Stimulated activated naive B cell treated with anti-CD40 and anti-IgM and Interleukin-4, amounts not matched to agents 10 μg/mL and 1 μg/mL and 100 μg/mL, for 72 hours (primary cell): ENCODE results near the gene SFRP5.

ENCODE experiments used
- ATAC-seq, 2 donors: fragments of 150-1000 bp; cut with Tn5 transposase; replicated peaks; 2 replicates each; pipeline ENCODE4 v1.10.0; 2021; ENCODE audit warnings: moderate library complexity in 1 of 2
- DNase-seq: peaks from one replicate; pipeline ENCODE4 v3.0.0; 2021
- H3K27ac Mint-ChIP-seq: one replicate; pipeline ENCODE4 v1.8.0; 2022; ENCODE audit warnings: mild to moderate bottlenecking, mixed read lengths
- H3K27me3 Mint-ChIP-seq, 2 donors: one replicate each; pipeline ENCODE4 v1.8.0; 2022; ENCODE audit warnings: mixed read lengths in 2 of 2
- H3K36me3 Mint-ChIP-seq, 2 donors: one replicate each; pipeline ENCODE4 v1.8.0; 2022; ENCODE audit warnings: mixed read lengths in 2 of 2, mild to moderate bottlenecking in 1 of 2
- H3K4me1 Mint-ChIP-seq, 2 donors: one replicate each; pipeline ENCODE4 v1.8.0; 2022; ENCODE audit warnings: mixed read lengths in 2 of 2, mild to moderate bottlenecking in 1 of 2
- H3K4me3 Mint-ChIP-seq, 2 donors: one replicate each; pipeline ENCODE4 v1.8.0; 2022; ENCODE audit warnings: mild to moderate bottlenecking in 2 of 2, mixed read lengths in 2 of 2, moderate library complexity in 1 of 2
- H3K9me3 Mint-ChIP-seq, 2 donors: one replicate each; pipeline ENCODE4 v1.8.0; 2022; ENCODE audit warnings: mixed read lengths in 2 of 2, mild to moderate bottlenecking in 1 of 2

The SFRP5 gene

DNA sequence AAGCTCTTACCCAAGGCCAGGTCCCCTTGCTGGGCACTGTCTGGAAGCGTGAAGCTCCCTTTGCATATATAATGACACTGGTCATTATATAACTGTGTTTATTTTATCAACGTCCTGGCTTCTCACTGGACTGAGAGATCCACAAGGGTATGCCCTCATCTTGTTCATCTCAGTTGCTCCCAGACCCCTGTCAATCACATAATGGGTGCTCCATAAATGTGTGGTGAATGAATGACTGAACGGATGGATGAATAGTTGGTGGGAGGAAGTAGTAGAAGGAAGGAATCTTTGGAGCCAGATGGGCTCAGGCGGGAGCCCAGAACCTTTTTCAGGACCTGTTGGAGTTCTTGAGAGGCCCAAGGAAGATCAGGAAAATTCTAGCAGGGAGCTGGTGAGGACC lies 7.7 kb upstream of the SFRP5 start:
- Mint-ChIP-seq H3K36me3 (no peaks in the 10 kb centered on the region), H3K4me1 (peaks cover 2 to 6% of the 10 kb centered on the region in 2 donors), H3K27ac (no peak overlapping the region), H3K27me3 (no peaks in the 10 kb centered on the region), H3K4me3 (no peak overlapping the region), H3K9me3 (no peaks in the 10 kb centered on the region)
- DNase-seq (no peak), ATAC-seq (no peak)

DNA sequence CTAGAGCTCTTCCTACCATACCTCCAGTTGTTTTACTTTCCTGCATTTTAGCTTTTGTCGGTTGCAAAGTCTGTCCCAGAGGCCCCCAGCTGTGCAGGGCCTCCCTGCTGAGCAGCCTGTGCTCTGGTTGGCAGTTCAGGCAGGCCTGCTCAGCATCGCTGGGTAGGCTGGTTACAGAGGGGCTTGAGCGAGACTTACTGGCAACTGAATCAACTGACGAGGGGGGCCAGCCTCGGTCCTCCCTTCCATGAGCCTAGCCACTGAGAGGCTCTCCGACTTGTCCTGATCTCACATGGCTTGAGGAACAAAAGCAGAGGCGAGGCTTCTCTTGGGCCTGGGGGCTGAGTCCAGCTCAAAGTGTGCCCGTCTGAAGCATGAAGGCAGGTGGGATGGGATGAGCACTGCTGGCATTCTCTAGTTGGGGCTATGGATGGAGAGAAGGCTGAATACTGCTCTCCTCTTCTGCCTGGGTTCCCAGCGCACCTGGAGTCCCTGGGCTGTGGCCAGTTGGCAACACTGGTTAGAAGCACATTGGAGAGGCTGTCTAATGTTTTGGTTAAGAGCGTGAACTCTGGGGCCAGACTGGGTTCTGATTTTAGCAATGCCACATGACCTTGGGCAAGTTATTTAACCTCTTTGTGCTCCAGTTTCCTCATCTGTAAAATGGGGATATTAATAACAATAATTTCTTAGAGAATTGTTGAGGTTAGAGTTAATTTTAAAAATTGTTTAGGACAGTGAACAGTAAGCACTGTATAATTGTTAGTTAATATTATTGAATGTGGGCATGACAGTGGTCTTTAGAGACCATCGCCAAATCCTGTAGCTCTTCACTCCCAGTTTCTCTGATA lies 6.9 kb upstream of the SFRP5 start:
- Mint-ChIP-seq H3K4me3 (no peak overlapping the region), H3K9me3 (no peaks in the 10 kb centered on the region), H3K4me1 (peaks cover 2 to 6% of the 10 kb centered on the region in 2 donors), H3K36me3 (no peaks in the 10 kb centered on the region), H3K27me3 (peaks cover 0 to 8% of the 10 kb centered on the region in 2 donors), H3K27ac (no peak overlapping the region)
- no peak for ATAC-seq
- DNase-seq: no peak

DNA sequence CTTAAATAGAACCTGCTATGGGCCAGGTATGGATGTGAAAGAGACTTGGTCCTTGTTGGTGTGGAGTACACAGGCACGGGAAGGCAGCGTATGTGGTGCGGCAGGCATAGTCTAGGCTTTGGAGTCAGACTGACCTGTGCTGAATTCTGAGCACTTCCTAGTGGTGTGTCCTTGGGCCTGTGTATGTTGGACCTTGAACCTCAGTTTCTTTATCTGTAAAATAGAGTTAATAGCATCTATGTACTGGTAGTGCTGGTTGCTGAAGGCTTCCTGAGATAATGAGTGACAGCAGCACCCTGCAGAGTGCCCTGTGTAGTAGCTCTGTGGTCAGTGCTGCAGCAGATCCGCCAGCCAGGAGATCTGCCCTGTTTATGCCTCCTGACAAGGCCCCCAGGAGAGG lies 5.3 kb upstream of the SFRP5 start:
- H3K9me3 Mint-ChIP-seq: no peaks in the 10 kb centered on the region
- peaks cover 4 to 9% of the 10 kb centered on the region in 2 donors for H3K4me1 Mint-ChIP-seq
- H3K27me3 Mint-ChIP-seq: peaks cover 11 to 23% of the 10 kb centered on the region in 2 donors
- no peak overlapping the region for H3K4me3 Mint-ChIP-seq
- DNase-seq (no peak), ATAC-seq (no peak)
- no peaks in the 10 kb centered on the region for H3K36me3 Mint-ChIP-seq
- H3K27ac Mint-ChIP-seq: no peak overlapping the region

DNA sequence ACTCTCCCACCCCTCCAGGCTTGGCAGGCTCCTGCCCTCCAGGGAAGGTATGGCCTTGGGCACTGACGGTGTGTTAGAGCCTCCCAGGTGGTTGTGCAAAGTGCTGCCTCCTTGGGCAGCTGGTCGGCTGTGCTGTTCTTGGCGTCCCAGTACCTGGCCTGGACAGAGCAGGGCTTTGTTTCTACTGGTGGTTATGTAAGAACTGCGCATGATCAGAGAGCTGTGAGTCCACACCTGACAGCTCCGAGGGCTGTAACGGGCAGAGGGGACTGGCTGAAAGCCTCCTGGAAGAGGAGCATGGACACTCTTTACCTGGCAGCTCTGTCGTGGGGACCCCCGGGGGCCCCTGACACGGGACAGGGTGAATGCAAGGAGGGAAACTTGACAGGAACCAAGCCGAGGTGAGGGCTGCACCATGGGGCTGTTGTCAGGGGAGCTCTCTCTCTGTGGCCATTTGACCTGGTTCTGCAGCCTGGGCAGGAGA lies 3.1 kb upstream of the SFRP5 start:
- no peaks in the 10 kb centered on the region for H3K36me3 Mint-ChIP-seq
- H3K4me1 Mint-ChIP-seq: peaks cover 13 to 20% of the 10 kb centered on the region in 2 donors
- ATAC-seq (no peak), DNase-seq (no peak)
- H3K4me3 Mint-ChIP-seq: no peak overlapping the region
- H3K27ac Mint-ChIP-seq: no peak overlapping the region
- peaks cover 30 to 44% of the 10 kb centered on the region in 2 donors for H3K27me3 Mint-ChIP-seq
- no peaks in the 10 kb centered on the region for H3K9me3 Mint-ChIP-seq

DNA sequence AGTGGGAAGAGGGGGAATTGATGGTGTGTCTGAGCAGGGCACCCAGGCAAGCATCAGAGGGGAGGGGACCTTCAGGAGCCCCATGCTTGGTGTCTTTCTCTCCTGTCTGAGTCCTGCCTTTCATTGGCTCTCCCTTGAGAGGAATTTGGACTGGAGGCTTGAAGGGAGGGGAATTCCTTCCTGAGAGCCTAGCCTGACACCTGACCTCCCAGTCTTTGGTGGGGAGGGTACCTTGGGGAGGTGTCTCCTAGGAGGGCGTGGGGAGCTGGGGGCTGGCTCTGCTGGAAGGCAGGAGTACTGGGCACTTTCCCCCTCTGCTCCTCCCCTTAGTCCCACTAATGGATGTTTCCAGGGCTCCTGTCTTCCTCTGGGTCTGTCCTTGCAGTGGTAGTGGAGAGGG lies 1.3 kb upstream of the SFRP5 start:
- H3K9me3 Mint-ChIP-seq: no peaks in the 10 kb centered on the region
- DNase-seq (no peak), ATAC-seq (no peak)
- no peak overlapping the region for H3K4me3 Mint-ChIP-seq
- H3K36me3 Mint-ChIP-seq: peaks cover 4 to 7% of the 10 kb centered on the region in 2 donors
- peaks cover 40 to 53% of the 10 kb centered on the region in 2 donors for H3K27me3 Mint-ChIP-seq
- H3K4me1 Mint-ChIP-seq: peaks cover 13 to 20% of the 10 kb centered on the region in 2 donors
- no peak overlapping the region for H3K27ac Mint-ChIP-seq

DNA sequence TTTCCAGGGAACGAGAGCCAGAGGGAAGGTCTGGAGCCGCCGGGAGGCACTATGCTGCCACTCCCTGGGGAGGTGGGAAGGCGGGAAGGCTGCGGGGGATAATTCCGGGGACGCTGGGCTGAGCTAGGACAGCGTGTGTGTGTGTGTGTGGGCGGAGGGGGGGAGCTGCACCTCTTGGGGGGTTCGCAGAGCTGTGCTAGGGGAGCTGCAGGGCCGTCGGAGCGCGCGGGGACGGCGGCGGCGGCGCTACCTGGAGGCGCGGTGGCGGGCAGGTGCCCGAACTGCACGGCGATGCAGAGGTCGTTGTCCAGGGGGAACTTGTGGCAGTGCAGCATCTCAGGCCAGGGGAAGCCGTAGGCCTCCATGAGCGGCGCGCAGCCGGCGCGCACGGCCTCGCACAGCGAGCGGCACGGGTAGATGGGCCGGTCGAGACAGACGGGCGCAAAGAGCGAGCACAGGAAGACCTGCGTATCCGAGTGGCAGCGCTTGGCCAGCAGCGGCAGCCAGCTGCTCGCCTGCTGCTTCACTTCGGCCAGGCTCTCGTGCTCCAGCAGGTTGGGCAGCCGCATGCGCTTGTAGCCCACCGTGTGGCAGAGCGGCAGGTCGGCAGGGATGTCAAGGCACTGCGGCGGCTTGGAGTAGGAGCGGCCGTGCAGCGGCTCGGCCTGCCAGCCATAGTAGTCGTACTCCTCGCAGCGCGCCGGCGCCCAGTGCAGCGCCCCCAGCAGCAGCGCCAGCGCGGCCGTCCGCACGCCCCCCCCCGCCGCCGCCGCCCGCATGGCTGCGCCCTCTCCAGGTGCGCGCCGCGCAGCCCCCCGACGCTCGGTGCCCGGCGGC lies 526 bp downstream of the SFRP5 start:
- Mint-ChIP-seq H3K4me3 (peak overlapping the region; percentile 56 to 65), H3K27me3 (peaks cover 41 to 53% of the 10 kb centered on the region in 2 donors)
- no peak for DNase-seq

DNA sequence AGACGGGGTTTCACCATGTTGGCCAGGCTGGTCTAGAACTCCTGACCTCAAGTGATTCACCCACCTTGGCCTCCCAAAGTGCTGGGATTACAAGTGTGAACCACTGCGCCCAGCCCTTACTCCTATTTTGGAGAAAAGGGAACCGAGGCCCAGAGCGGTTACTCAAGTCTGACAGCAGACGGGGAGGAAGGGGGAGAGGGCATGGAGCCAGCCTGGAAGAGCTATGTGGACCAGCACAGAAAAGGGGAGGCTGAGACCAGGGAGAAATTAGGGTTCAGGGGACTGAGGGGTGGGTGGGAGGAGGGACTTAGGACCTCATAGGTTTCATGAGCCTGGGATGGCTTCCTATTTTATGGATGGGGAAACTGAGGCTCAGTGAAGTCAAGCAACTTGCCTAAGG lies 1.5 kb downstream of the SFRP5 start:
- Mint-ChIP-seq H3K9me3 (no peaks in the 10 kb centered on the region), H3K4me3 (no peak overlapping the region)

More for the DNA sequence above, 526 bp downstream of the SFRP5 start:
- peaks cover 14 to 21% of the 10 kb centered on the region in 2 donors for H3K36me3 Mint-ChIP-seq
- peaks cover 15 to 20% of the 10 kb centered on the region in 2 donors for H3K4me1 Mint-ChIP-seq
- no peaks in the 10 kb centered on the region for H3K9me3 Mint-ChIP-seq
- no peak overlapping the region for H3K27ac Mint-ChIP-seq
- ATAC-seq: peak; percentile 44 to 47

DNA sequence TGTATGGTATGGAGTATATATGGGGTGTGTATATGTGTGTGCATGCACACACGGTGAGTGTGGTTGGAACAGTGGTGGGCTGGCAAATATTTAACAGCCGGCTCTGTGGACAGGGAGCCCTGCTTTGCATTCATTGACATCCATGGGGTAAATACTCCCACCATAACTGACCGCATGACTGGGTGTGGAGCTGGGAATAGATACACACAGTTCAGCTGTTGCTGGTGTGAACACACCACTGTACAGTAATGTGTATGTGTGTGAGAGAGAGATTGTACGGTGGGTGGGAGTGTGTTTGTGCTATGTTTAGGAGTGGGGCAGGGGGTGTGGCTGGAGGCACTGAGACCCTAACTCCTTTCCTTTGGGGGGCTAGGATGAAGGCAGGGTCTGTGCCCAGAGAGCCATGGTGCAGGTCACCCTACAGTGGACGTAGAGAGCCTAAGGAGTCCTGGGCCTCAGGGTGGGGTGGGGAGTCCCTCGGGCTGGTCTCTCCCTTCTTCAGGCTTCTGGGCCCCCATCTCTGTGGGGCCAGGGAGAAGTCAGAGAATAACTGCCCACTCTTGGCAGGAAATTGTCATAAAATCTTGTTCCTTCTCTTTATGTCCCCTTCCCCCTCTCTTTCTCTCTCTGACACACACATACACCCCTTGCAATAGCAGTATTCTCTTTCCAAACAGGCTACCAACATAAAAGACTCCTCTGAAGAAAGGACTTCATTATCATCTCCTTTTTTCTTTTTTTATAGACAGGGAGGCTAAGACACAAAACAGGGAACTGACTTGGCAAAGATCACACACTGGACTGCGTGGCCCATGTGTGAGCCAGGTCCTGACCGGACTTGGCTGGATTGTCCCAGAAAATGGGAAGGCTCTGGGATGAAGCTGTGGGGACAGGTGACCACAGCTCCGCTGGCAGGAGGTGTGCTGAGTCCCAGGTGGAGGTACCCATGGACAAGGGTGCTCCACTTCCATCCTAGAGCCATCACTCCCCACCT lies 3.2 kb downstream of the SFRP5 start:
- H3K9me3 Mint-ChIP-seq: no peaks in the 10 kb centered on the region

More for the DNA sequence above, 1.5 kb downstream of the SFRP5 start:
- Mint-ChIP-seq H3K36me3 (peaks cover 15 to 24% of the 10 kb centered on the region in 2 donors), H3K27me3 (peaks cover 41 to 53% of the 10 kb centered on the region in 2 donors), H3K27ac (no peak overlapping the region), H3K4me1 (peaks cover 15 to 20% of the 10 kb centered on the region in 2 donors)
- no peak for ATAC-seq
- no peak for DNase-seq

DNA sequence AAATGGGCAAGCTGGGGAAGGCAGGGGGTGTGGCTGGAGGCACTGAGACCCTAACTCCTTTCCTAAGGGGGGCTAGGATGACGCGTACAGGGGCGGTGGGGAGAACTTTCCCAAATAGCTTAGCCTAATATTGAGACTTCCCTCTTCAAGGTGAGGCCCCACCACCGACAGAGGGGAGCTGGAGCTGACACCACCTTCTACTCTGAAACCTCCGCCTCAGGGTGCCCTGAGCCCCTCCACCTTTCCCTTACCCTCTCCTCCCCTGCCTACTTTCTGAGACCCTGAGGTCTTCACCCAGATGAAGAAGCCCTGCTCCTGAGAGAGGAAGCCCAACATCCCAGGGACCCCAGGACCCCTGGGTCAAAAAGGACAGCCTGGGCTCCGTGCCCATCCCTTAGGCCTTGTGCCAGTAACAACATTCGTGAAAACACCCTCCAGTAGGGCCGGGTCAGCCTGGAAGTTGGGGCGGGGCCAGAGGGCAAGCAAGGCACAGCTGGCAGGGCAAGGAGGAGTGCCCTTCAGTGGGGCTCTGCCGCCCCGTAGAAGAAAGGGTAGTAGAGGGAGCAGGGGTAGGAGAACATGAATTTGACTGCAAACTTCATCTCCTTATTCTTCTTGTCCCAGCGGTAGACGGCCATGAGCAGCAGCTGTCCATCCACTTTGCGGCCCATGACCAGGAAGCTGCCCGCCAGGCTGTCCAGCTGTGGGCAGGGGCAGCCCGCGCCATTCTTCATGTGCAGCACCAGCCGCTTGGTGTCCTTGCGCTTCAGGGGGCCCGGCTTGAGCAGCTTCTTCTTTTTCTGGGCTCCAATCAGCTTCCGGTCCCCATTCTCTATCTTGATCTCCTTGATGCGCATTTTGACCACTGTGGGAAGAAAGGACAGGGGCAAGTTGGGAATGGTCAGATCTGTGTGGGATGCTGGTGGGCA lies 4.5 kb downstream of the SFRP5 start:
- Mint-ChIP-seq H3K36me3 (peaks cover 26 to 32% of the 10 kb centered on the region in 2 donors), H3K27me3 (peaks cover 31 to 32% of the 10 kb centered on the region in 2 donors), H3K9me3 (no peaks in the 10 kb centered on the region), H3K4me3 (no peak overlapping the region), H3K27ac (no peak overlapping the region), H3K4me1 (peaks cover 24 to 30% of the 10 kb centered on the region in 2 donors)
- DNase-seq: no peak
- no peak for ATAC-seq

More for the DNA sequence above, 3.2 kb downstream of the SFRP5 start:
- no peak overlapping the region for H3K4me3 Mint-ChIP-seq
- H3K4me1 Mint-ChIP-seq: peaks cover 24 to 32% of the 10 kb centered on the region in 2 donors
- ATAC-seq (no peak), DNase-seq (no peak)
- H3K27ac Mint-ChIP-seq: no peak overlapping the region
- peaks cover 24 to 29% of the 10 kb centered on the region in 2 donors for H3K36me3 Mint-ChIP-seq
- H3K27me3 Mint-ChIP-seq: peaks cover 41 to 45% of the 10 kb centered on the region in 2 donors

DNA sequence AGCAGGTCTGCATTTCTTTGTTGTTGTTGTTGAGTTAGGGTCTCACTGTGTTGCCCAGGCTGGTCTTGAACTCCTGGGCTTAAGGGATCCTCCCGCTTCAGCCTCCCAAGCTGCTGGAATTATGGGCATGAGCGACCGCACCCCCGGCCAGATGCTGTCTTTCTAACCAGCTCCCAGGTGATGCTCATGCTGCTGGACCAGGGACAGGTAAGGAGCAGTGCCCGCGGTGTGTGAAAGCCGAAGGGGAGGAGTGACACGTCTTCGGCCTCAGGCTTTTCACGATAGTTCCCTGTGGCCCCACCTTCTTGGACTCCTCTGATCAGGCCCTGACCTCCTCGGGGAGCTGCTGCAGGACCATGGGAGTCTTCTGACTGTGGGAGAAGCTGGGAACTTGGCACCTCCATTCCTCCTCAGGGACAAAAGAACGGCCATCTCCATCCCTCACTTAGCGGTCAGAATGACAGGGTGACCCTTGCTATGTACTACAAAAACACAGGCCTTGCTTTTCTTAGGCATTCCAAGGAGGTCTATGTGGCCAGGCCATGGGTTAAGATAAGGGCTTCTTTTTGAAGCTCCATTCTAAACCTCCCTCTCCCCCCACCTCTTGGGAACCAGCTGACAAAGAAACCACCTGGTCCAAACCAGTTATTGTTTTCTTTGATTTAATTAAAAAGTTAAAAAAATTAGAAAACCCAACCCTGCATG lies 5.5 kb downstream of the SFRP5 start:
- DNase-seq (no peak), ATAC-seq (no peak)
- Mint-ChIP-seq H3K27me3 (peaks cover 23 to 25% of the 10 kb centered on the region in 2 donors), H3K27ac (no peak overlapping the region), H3K4me1 (peaks cover 20 to 23% of the 10 kb centered on the region in 2 donors), H3K4me3 (no peak overlapping the region), H3K36me3 (peaks cover 33 to 40% of the 10 kb centered on the region in 2 donors), H3K9me3 (no peaks in the 10 kb centered on the region)

DNA sequence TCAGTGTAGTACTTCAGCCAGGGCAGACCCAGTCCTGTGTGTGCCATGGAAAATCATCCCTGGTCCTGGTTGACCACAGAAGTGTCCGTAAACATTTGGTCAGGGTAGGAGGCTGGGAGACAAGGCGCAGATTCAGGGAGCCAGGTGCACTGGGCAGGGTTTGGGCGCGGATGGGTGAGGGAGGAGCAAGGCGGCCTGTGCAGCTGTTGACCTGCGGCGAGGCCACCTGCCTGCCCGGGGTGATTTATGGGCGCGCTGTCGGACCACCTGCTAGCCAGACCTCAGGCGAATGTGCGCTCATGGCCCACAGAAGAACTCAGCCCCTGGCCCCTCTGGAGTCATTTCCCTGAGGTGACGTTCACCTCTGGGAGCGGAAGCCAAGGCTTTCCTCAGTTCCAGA lies 6.6 kb downstream of the SFRP5 start:
- Mint-ChIP-seq H3K36me3 (peaks cover 42 to 49% of the 10 kb centered on the region in 2 donors), H3K4me1 (peaks cover 12% of the 10 kb centered on the region in 2 donors), H3K9me3 (no peaks in the 10 kb centered on the region), H3K27ac (no peak overlapping the region), H3K27me3 (peaks cover 13 to 14% of the 10 kb centered on the region in 2 donors), H3K4me3 (no peak overlapping the region)
- no peak for ATAC-seq
- DNase-seq: no peak

DNA sequence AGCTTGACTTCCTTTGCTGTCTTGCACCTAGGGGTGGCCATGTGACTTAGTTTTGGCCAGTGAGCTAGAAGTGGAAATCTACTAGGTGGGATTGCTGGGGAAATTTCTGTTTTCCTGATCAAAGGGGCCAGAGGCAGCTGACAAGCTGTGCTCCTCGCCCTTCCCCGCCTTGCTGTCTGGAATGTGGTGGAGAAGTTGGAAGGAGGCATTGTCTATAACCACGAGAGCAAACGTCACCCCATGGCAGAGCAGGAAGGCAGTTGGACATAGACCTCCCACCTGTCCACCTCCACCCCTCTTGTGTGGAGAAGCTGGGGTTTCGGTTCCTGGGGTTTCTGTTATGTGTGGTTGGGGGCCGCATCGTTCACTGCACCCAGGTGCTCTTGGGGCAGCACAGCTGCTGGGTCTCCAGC lies 7.3 kb downstream of the SFRP5 start:
- H3K4me3 Mint-ChIP-seq: no peak overlapping the region

More for the DNA sequence above, 7.3 kb downstream of the SFRP5 start:
- Mint-ChIP-seq H3K27ac (peak overlapping the region; percentile 6), H3K9me3 (no peaks in the 10 kb centered on the region), H3K27me3 (peaks cover 6 to 8% of the 10 kb centered on the region in 2 donors), H3K4me1 (peaks cover 11% of the 10 kb centered on the region in 2 donors), H3K36me3 (peaks cover 48 to 55% of the 10 kb centered on the region in 2 donors)
- peak; percentile 66 to 72 for ATAC-seq
- no peak for DNase-seq
